Metanephros (tissue), 1 donor: Measurements from ENCODE around the gene SPRED2. TPM values are rescaled to one million over a fixed set of nuclear protein-coding genes. Genes with fewer than 3 reads are reported as not detected.

Experiments used
- total RNA-seq: library from RNA; depleted of rRNA; stranded (reverse); fragments of >200 nt; gene quantifications from one replicate; pipeline ENCODE4 v1.2.3, GENCODE V29; 2014

Gene SPRED2, protein sequence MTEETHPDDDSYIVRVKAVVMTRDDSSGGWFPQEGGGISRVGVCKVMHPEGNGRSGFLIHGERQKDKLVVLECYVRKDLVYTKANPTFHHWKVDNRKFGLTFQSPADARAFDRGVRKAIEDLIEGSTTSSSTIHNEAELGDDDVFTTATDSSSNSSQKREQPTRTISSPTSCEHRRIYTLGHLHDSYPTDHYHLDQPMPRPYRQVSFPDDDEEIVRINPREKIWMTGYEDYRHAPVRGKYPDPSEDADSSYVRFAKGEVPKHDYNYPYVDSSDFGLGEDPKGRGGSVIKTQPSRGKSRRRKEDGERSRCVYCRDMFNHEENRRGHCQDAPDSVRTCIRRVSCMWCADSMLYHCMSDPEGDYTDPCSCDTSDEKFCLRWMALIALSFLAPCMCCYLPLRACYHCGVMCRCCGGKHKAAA
- 23.7 TPM for total RNA-seq

DNA sequence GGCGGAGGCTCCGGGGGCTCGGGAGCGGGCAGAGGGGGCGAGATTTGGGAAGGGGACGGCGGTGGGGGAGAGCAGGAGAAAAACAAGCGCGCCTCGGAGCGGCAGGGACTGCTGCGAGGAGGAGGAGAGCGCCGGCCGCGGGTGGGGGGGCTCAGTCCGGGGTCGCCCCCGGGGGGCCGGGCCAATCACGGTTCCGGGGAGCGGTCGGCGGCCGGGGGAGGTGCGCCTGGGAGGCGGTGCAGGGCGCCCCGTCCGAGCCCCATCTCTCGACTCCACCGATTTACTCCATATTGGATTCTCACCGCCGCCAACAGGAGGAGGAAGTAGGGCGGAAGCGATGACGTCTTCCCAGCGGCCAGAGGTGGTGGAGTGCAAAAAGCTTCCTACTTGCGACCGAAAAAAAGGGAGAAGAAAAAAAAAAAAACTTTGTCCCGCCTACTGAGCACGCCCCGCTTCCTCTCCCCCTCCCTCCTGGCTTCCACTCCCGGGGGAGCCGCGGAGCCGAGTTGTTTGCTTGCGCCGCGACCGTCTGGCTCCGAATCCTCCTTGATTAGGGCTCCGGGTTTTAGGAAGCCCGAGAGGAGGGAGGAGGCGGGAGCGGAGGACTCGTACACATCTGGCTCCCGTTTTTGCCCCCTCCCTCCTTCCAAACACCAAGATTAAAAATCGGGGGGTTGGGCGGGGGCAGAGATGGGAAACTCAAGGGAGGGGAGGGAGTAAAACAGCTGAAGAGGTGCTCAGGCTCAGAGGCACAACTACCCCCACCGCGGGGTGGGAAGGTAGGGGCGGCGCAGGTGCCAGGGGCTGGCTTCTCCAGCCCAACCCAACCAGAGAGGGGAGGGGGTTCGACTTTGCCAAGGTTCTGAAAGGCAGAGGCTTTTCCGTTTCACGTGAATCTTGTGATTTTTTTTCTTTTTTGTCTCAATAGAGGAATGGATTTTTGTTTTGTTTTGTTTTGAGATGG lies at the start of gene SPRED2:
Gene SPRED2 (minus strand): TSS at position 373 of the 964 bp plus-strand sequence. CDS start 612 bp downstream, outside the sequence.

Other genes with a start within 250 kb of the SPRED2 start
- gene ACTR2, start 204.8 kb downstream of the SPRED2 start, total RNA-seq: 89.3 TPM